ENCODE data around the gene IGFLR1.

IGFLR1 gene

GRCh38 chr19:35723671-35724070 is 18.6 kb downstream of the IGFLR1 start:
- no peak for DNase-seq

DNA sequence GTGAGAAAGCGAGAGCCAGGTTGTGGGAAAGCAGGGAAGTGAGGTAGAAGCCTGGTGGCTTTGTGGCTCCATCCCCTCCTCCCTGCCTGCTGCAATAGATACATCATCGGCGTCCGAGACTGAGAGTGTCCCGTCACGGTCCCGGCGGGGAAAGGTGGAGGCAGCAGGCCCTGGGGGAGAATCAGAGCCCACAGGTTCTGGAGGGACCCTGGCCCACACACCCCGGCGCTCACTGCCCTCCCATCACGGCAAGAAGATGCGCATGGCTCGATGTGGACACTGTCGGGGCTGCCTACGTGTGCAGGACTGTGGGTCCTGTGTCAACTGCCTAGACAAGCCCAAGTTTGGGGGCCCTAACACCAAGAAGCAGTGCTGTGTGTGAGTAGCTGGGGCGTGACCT is 19.4 kb downstream of the IGFLR1 start:
- DNase-seq, result no peak

- no peak for DNase-seq
These were observed 19.8 kb downstream of the IGFLR1 start for GRCh38 chr19:35722461-35722860.

- no peak for DNase-seq
These were observed 20.9 kb downstream of the IGFLR1 start for GRCh38 chr19:35721374-35721773.

- no peak for DNase-seq
These were observed 21.6 kb downstream of the IGFLR1 start for GRCh38 chr19:35720648-35721047.

- no peak for DNase-seq
These were observed 22.1 kb downstream of the IGFLR1 start for GRCh38 chr19:35720163-35720524.

GRCh38 chr19:35719402-35720162 is 22.7 kb downstream of the IGFLR1 start:
- no peak for DNase-seq

- DNase-seq, result no peak
These were observed 23.8 kb downstream of the IGFLR1 start for GRCh38 chr19:35718345-35719041.

DNA sequence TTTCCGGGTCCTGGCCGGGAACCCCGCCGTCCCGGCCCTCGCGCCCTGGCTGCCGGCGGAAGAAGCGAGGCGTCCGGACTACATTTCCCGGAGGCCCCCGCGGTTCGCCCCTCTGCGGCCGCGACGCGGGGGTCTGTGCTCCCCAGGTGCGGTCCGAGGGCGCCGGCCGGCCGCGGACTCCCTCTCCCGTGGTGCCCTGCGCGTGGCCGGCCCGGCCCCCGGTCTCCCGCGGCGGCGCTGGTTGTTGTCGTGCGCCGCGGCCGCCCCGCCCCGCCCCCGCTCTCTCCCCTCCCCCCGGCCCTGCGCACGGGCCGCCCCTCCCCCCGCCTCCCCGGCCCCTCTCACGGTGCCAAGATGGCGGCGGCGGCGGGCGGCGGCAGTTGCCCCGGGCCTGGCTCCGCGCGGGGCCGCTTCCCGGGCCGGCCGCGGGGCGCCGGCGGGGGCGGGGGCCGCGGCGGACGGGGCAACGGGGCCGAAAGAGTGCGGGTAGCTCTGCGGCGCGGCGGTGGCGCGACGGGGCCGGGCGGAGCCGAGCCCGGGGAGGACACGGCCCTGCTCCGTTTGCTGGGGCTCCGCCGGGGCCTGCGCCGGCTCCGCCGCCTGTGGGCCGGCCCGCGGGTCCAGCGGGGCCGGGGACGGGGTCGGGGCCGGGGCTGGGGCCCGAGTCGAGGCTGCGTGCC is 24.4 kb downstream of the IGFLR1 start, which contains the start of gene KMT2B:
Gene KMT2B, plus strand, starts transcription at position 339 of the 680 bp plus-strand sequence. Its CDS starts 16 bp downstream, at position 355.
- peak in 1 of 2 experiments; percentile 85 for DNase-seq

DNA sequence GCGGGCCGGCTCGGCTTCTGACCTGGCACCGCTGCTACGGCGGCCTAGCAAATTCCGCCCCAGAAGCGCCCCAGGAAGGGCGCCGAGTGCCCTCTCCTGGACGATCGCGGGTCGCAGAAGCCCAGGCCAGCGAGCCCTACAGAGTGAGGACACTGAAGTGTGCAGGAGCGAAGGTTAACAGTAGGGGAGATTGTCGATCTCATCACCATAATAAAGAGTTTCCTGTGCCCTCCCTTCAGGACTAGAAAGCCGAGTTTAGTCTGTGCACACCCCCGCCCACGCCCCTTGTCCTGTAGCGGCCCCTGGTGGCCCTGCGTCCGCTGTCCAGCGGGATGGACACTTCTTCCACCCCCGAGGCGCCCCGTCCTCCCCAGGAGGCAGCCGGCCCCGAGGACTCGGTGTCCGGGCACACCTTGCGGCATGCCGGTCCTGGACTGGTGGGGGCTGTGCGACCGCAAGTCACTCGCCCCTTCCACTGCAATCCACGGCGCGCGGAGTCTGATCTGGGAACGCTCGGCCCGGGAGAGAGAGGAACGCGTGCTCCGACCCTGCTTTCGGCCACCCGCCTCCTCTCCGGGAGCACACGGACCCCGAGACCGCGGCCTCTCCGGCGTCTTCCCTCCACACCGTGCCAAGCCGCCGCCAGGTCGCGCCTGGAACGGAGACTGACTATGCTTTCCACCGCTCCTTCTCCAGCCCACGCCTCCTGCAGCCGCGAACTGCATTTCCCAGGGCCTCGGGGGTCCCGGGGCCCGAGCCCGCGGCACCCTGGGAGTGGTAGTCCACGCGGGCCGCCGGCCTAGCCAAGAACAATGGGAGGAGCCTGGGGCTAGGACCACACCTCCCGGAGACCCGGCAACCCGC is 25.2 kb downstream of the IGFLR1 start:
- DNase-seq, result peak; percentile 77 to 84

DNA sequence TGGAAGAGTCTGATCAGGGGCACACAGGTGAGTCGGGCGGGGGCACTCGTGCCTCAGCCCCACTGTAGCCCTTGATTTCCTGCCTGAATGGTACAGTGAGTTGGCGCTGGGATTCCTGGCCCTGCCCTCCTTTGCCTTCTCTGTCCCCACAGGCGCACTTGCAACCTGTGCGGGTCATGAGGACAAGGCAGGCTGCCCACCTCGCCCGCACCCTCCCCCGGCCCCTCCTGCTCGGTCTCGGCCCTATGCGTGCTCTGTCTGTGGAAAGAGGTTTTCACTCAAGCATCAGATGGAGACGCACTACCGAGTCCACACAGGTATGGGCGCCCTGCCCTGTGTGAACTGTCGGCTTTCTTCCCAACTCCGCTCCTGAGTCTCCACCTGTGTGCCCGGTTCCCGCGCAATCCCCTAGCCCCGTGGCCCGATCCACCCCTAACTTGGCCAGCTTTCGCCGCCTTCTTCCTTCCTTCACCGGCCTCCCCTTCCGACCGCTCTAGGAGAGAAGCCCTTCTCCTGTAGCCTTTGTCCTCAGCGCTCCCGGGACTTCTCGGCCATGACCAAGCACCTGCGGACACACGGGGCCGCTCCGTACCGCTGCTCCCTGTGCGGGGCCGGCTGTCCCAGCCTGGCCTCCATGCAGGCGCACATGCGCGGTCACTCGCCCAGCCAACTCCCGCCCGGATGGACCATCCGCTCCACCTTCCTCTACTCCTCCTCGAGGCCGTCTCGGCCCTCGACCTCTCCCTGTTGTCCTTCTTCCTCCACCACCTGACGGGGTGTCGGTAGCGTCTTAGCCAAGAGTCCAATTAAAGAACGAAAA is 26.1 kb downstream of the IGFLR1 start:
- DNase-seq, result peak in 1 of 2 experiments; percentile 44

DNA sequence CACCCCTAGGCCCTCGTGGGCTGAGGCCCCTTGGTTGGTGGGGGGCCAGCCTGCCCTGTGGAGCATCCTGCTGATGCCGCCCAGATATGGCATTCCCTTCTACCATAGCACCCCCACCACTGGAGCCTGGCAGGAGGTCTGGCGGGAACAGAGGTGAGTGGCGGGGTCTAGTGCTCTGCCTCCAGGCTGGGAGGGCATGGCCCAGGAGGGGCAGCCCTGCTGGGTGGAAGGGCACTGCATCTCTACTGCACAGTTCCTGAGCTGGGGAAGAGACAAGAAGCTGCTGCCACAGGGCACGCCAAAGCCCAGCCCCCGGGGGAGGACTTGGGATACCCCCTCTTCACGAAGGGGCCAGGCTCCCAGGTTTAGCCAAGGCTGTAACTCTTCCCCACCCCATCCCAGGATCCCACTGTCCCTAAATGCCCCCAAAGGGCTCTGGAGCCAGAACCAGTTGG is 26.9 kb downstream of the IGFLR1 start:
- DNase-seq, result no peak

- no peak for DNase-seq
These were observed 27.5 kb downstream of the IGFLR1 start for GRCh38 chr19:35714601-35715354.

- no peak for DNase-seq
These were observed 28.3 kb downstream of the IGFLR1 start for GRCh38 chr19:35713904-35714495.

DNA sequence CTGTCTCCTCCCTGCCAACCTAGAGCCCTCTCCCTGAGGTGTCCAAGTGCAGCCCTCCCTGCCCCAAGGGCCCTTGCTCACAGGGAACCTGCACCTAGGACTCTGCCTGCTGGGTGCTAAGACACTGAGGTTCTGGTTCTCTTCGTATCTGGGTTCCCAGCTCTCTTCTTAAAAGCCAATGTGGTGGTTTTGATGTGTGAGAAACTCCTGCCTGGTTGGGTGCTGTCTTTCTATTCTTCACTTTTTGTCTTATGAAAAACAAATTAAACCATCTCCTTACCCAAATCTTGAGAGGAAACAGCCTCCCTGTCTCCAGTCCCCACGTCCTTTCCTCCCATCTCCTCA is 28.8 kb downstream of the IGFLR1 start:
- no peak for DNase-seq

GRCh38 chr19:35712567-35713505 is 29.4 kb downstream of the IGFLR1 start:
- DNase-seq, result no peak

DNA sequence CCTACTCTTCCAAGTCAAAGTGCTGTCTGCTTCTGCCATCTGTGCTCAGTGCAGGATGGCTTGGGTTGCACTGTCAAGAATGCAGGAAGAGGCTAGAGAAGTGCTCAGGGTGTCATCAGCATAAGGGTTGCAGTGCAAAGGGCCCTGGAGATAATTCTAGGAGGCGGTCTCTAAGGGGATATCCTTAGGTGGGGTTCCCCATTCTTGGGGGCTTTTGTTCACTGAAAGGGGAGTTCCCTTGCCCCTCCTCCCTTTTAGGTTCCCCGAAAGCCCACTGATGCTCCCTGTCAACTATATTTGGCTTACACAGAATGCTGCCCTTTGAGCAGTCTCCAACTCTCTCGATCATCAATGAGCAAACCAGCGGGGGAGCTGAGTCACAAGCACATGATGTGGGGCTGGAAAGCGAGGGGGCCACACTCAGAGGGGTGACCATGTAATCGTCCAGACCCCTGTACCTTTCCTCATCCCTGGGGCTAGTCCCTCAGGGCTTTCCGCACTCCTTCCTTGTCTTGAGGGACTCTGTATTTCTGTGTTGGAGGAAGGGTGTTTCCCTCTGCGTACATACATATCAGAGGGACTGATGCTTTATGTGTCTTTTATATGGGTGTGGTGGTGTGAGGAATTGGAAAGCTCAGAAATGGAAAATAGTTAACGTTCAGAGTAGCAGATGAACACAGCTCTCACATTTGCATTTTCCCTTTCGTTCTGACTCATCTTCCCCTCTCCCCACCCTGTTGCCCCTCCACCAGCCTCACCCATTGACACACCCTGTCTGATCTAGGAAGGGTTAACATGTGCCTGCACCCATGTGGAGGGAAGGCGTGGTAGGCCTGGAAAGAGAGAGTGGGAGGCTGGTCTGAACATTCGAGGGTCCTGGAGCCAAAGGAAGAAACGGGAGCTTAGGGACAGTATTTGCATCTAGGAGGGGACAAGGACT is 31.2 kb downstream of the IGFLR1 start:
- no peak for DNase-seq

DNA sequence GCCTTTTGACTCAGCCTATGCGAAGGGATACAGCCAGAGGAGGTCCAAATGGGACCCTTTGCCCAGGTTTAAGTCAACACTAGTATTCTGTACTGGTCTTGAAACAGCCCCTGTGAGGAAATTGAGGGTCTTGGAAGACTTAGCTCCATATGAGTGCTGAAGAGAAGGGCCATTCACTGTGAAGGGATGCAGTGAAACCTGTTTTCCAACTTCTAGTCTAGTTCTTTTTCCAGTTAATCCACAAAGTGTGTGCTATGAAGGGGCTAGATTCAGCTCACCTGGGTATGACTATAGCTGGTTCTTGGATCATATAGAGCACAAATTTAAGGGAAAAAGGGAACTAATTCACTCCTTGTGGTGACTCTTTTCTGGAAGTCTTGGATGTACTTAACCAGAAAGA is 33.9 kb downstream of the IGFLR1 start:
- no peak for DNase-seq

Data from SW 1271 (cell line).